Spleen (tissue), 11 donors: ENCODE measurements around the gene GRIN1. TPM values are rescaled to one million over a fixed set of nuclear protein-coding genes. Genes with fewer than 3 reads are reported as not detected.

Experiments used
- DNase-seq: peaks from one replicate; pipeline ENCODE4 v3.0.0-alpha.2; 2020
- H3K27ac ChIP-seq, 8 donors: fragments of 200-600 bp; sonication (generic) in 7 of 8; 1 replicate in 4 of 8; 2 replicates in 4 of 8; pipeline versions ENCODE4 v1.5.0 to v1.8.0; 2016 to 2021; ENCODE audit warnings: inconsistent platforms in 4 of 8, mild to moderate bottlenecking in 4 of 8, moderate library complexity in 1 of 8
- H3K27me3 ChIP-seq, 7 donors: fragments of 200-600 bp; sonication (generic) in 6 of 7; replicated peaks in 1 of 7; 1 replicate in 4 of 7; 2 replicates in 3 of 7; pipeline versions ENCODE4 v1.5.0 to v1.8.0; 2016 to 2021; ENCODE audit warnings: inconsistent platforms in 3 of 7, mild to moderate bottlenecking in 1 of 7
- H3K36me3 ChIP-seq, 6 donors: fragments of 200-600 bp; sonication (generic) in 5 of 6; 1 replicate in 4 of 6; 2 replicates in 2 of 6; pipeline versions ENCODE4 v1.5.0 to v1.8.0; 2016 to 2021; ENCODE audit warnings: inconsistent platforms in 2 of 6
- H3K4me1 ChIP-seq, 6 donors: fragments of 200-600 bp; sonication (generic) in 5 of 6; 1 replicate in 3 of 6; 2 replicates in 3 of 6; pipeline versions ENCODE4 v1.5.0 to v1.8.0; 2016 to 2021; ENCODE audit warnings: inconsistent platforms in 3 of 6
- H3K4me3 ChIP-seq, 8 donors: fragments of 200-600 bp; sonication (generic) in 7 of 8; 1 replicate in 4 of 8; 2 replicates in 4 of 8; pipeline versions ENCODE4 v1.5.0 to v1.8.0; 2016 to 2021; ENCODE audit warnings: inconsistent platforms in 4 of 8, mild to moderate bottlenecking in 4 of 8, moderate library complexity in 2 of 8
- H3K9me3 ChIP-seq, 8 donors: fragments of 200-600 bp; sonication (generic) in 7 of 8; 1 replicate in 4 of 8; 2 replicates in 4 of 8; pipeline versions ENCODE4 v1.5.0 to v1.8.0; 2016 to 2021; ENCODE audit warnings: inconsistent platforms in 4 of 8
- CTCF ChIP-seq, 11 experiments: fragments of 200-600 bp in 7 of 11; fragments of 450-650 bp in 4 of 11; sonication (generic) in 4 of 11; IDR thresholded peaks in 8 of 11; conservative IDR thresholded peaks in 3 of 11; 1 replicate in 7 of 11; 2 replicates in 4 of 11; pipeline versions ENCODE4 v1.4.0 to v1.8.0; 2016 to 2021; ENCODE audit warnings: antibody characterized with exemption in 11 of 11, inconsistent platforms in 4 of 11, mild to moderate bottlenecking in 1 of 11
- POLR2A ChIP-seq, 3 donors: fragments of 450-650 bp; IDR thresholded peaks; one replicate each; pipeline ENCODE4 v1.5.1; 2017; ENCODE audit warnings: antibody characterized with exemption in 3 of 3, mild to moderate bottlenecking in 1 of 3
- POLR2AphosphoS5 ChIP-seq, 3 donors: sonication (generic); formaldehyde crosslinking; IDR thresholded peaks; one replicate each; pipeline ENCODE4 v1.5.1; 2017; ENCODE audit warnings: antibody characterized with exemption in 3 of 3
- WGBS, 5 donors: extraction: QIAGEN DNeasy Blood & Tissue Kit in 3 of 5; methylation state at CpG; one replicate each; pipeline versions ENCODE4 v1.1.5 to v1.1.7; 2013 to 2018; 5-methylcytosine and 5-hydroxymethylcytosine counted together
- intact Hi-C: fragments of 100-400 bp; cut with DNase I; formaldehyde crosslinking; loops from one replicate; pipeline ENCODE4 v1.15.0; 2023; ENCODE audit warnings: low total_unique reads
- polyA plus RNA-seq, 3 donors: library from polyadenylated mRNA; stranded (reverse); fragments of 200-250 nt; gene quantifications; one replicate each; pipeline ENCODE4 v1.2.1, GENCODE V29; 2013
- total RNA-seq, 7 donors: library from RNA; depleted of rRNA in 3 of 7; stranded (reverse); fragments of >200 nt in 3 of 7; fragmentation: NEBNext Ultra II Directional in 4 of 7; extraction: Animal tissue kit (Norgen Biotek cat#: 25700) in 4 of 7; gene quantifications; one replicate each; pipeline versions ENCODE4 v1.1.0 to v1.2.1, GENCODE V29; 2016 to 2021
- donor health status: healthy with polysubstance abuse.
- donor health status: DM: no; HTN: no; CAD: no; lungs with moderate emphysema.
- donor health status: DM: no; HTN: no; CAD: no.
- donor health status: Bipolar disorder and iron deficiency.
- donor health status: healthy.
- donor health status: DM: no; HTN: no; CAD: no.
- donor health status: DM: yes; HTN: yes; CAD: no.

GRIN1 gene
- total and polyA plus RNA-seq, 10 donors: 0.03 to 0.70 (median 0.05) TPM; not detected in 6

DNA sequence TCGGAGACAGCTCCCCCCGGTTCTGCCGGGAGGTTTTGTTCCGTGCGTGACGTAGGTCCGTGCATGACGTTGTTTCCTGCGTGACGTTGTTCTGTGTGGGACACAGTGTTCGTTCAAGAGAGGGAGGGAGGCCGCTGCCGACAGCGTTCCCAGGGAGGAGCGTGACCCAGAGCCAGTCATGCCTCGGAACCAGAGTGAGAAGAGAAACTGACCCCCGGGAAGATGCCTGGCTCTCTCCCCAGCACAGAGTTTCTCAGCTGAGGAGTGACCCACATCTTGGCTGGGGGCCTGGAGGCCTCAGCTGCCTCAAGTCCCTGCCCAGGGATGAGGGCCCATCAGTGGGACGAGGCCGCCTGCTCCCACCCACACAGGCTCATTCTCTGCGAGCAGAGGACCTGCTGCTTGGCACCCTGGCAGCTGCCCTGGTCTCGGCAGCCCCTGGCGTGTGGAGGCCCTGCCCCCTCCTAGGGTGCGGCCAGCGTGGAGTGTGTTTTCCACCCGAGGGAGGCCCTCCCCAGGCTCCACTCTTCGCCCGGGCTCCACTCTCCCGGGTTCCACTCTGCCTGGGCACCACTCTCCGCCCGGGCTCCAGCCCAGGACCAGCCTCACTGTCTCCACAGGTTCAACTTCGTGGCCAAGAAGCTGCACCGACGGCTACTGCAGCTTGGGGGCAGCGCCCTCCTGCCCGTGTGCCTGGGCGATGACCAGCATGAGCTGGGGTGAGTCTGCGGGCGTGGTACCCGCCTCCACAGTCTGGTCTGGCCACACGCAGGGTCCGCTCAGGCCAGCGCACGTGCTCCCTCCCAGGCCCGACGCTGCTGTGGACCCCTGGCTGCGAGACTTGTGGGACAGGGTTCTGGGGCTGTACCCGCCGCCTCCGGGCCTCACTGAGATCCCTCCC lies 74.5 kb downstream of the GRIN1 start:
- H3K4me3 ChIP-seq: no peak overlapping the region
- peaks cover 0 to 22% (median 16%) of the 10 kb centered on the region in 6 donors for H3K4me1 ChIP-seq
- peaks cover 0 to 90% (median 23%) of the 10 kb centered on the region in 6 donors for H3K36me3 ChIP-seq
- no peak overlapping the region for H3K27ac ChIP-seq
- intact Hi-C loops: no loop called here
- H3K9me3 ChIP-seq: no peaks in the 10 kb centered on the region
- TF ChIP-seq POLR2AphosphoS5 (IDR thresholded peaks at IDR 0.05): peak in 2 of 3 donors; percentile 15 to 45
- no peak for TF ChIP-seq CTCF (IDR thresholded peaks at IDR 0.05 in 8 of 11, conservative IDR thresholded peaks at IDR 0.05 in 3 of 11)
- TF ChIP-seq POLR2A (IDR thresholded peaks at IDR 0.05): no peak
- H3K27me3 ChIP-seq: no peaks in the 10 kb centered on the region
- WGBS, 5 donors: 87 to 96% (median 92%) methylated on average over 31 to 49 of the region's 49 CpGs
- DNase-seq: no peak

GRCh38 chr9:137214620-137215019 lies 75.7 kb downstream of the GRIN1 start:
- H3K9me3 ChIP-seq: no peaks in the 10 kb centered on the region
- WGBS, 5 donors: 91 to 97% (median 95%) methylated on average over 13 to 19 of the region's 19 CpGs
- TF ChIP-seq CTCF (IDR thresholded peaks at IDR 0.05 in 8 of 11, conservative IDR thresholded peaks at IDR 0.05 in 3 of 11) (no peak), POLR2AphosphoS5 (IDR thresholded peaks at IDR 0.05) (peak in 2 of 3 donors; percentile 17 to 21), POLR2A (IDR thresholded peaks at IDR 0.05) (no peak)
- peaks cover 0 to 34% (median 18%) of the 10 kb centered on the region in 6 donors for H3K4me1 ChIP-seq
- peaks cover 0 to 78% (median 23%) of the 10 kb centered on the region in 6 donors for H3K36me3 ChIP-seq
- DNase-seq: no peak
- no peak overlapping the region for H3K4me3 ChIP-seq
- no peaks in the 10 kb centered on the region for H3K27me3 ChIP-seq
- intact Hi-C loops: no loop called here
- no peak overlapping the region for H3K27ac ChIP-seq

- peaks cover 0 to 71% (median 16%) of the 10 kb centered on the region in 6 donors for H3K36me3 ChIP-seq
- DNase-seq: no peak
- no peak overlapping the region for H3K4me3 ChIP-seq
- WGBS, 5 donors: 92 to 98% (median 94%) methylated on average over 13 to 22 of the region's 22 CpGs
- intact Hi-C loops: no loop called here
- no peaks in the 10 kb centered on the region for H3K27me3 ChIP-seq
- no peak overlapping the region for H3K27ac ChIP-seq
- no peaks in the 10 kb centered on the region for H3K9me3 ChIP-seq
- peaks cover 0 to 34% (median 18%) of the 10 kb centered on the region in 6 donors for H3K4me1 ChIP-seq
- TF ChIP-seq POLR2AphosphoS5 (IDR thresholded peaks at IDR 0.05) (no peak), CTCF (IDR thresholded peaks at IDR 0.05 in 8 of 11, conservative IDR thresholded peaks at IDR 0.05 in 3 of 11) (no peak), POLR2A (IDR thresholded peaks at IDR 0.05) (no peak)
These were observed 76.4 kb downstream of the GRIN1 start for GRCh38 chr9:137215196-137215986.
